Erythroblast (primary cell): ENCODE measurements around the gene VAC14.

Source experiments
- GATA1 ChIP-seq: IDR thresholded peaks from 2 replicates; pipeline ENCODE4 v1.6.1; 2011; ENCODE audit warnings: low read depth, mild to moderate bottlenecking, control low read depth, low read length, moderate library complexity
- POLR2A ChIP-seq: IDR thresholded peaks from 2 replicates; pipeline ENCODE4 v1.6.1; 2011; ENCODE audit warnings: mild to moderate bottlenecking, low read length

DNA sequence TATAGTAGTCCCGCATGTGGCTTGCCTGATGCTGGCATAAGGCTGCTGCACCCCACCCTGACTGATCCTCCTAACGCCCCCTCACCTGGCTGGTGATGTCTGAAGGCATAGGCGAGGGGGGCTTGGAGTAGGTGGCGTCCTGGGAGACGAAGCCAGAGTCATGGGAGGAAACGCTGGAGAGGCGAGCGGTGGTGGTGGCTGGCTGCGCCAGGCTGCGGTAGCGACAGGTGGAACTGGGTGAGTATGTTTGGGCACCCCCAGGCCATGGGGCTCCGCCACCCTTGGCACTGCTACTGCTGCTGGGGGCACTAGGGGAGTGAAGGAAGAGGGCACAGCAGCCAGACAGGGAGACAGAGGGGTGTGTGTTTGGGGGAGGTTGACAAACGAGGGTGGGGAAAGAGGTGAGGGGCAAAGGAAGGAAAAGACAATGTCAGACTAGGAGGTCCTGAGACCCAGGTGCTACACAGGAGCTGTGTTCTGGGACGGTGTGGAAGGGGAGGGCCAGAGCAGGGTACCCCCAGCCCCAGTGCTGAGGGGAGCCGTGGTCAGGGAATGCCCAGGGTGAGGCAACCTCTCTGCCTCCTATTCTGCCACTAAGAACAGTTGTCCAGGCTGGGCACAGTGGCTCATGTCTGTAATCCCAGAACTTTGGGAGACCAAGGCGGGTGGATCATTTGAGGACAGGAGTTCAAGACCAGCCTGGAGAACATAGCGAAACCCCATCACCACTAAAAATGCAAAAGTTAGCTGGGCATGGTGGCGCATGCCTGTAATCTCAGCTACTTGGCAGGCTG is 126.5 kb downstream of the VAC14 start:
- no peak for TF ChIP-seq POLR2A
- no peak for TF ChIP-seq GATA1
